Heart left ventricle (tissue), 16 donors: ENCODE measurements around the gene SLC4A2. TPM values are rescaled to one million over a fixed set of nuclear protein-coding genes. Genes with fewer than 3 reads are reported as not detected.

ENCODE experiments used
- ATAC-seq, 4 donors: fragments of 200-7000 bp; cut with Tn5 transposase; one replicate each; pipeline ENCODE4 v1.9.1; 2020 to 2022; ENCODE audit warnings: moderate library complexity in 4 of 4, mild to moderate bottlenecking in 3 of 4, moderate number of reproducible peaks in 1 of 4
- DNase-seq, 5 donors: peaks; one replicate each; pipeline ENCODE4 v3.0.0-alpha.2; 2020
- H3K27ac ChIP-seq, 12 donors: fragments of 200-600 bp; sonication (generic) in 4 of 12; one replicate each; pipeline versions ENCODE4 v1.5.0 to v1.8.0; 2016 to 2022; ENCODE audit warnings: mild to moderate bottlenecking in 2 of 12
- H3K27me3 ChIP-seq, 9 donors: fragments of 200-600 bp; sonication (generic) in 2 of 9; one replicate each; pipeline versions ENCODE4 v1.5.1 to v1.8.0; 2016 to 2022; ENCODE audit warnings: mild to moderate bottlenecking in 3 of 9
- H3K36me3 ChIP-seq, 9 donors: fragments of 200-600 bp; sonication (generic) in 2 of 9; one replicate each; pipeline versions ENCODE4 v1.5.0 to v1.8.0; 2018 to 2022; ENCODE audit warnings: mild to moderate bottlenecking in 2 of 9
- H3K4me1 ChIP-seq, 12 donors: fragments of 200-600 bp; sonication (generic) in 4 of 12; one replicate each; pipeline versions ENCODE4 v1.5.0 to v1.8.0; 2016 to 2022; ENCODE audit warnings: mild to moderate bottlenecking in 3 of 12
- H3K4me3 ChIP-seq, 12 donors: fragments of 200-600 bp; sonication (generic) in 4 of 12; one replicate each; pipeline versions ENCODE4 v1.5.0 to v1.8.0; 2017 to 2022; ENCODE audit warnings: mild to moderate bottlenecking in 9 of 12, moderate library complexity in 4 of 12
- H3K9me3 ChIP-seq, 12 donors: fragments of 200-600 bp; sonication (generic) in 4 of 12; one replicate each; pipeline versions ENCODE4 v1.5.0 to v1.8.0; 2016 to 2022; ENCODE audit warnings: mild to moderate bottlenecking in 1 of 12
- CTCF ChIP-seq, 12 donors: fragments of 200-600 bp; sonication (generic) in 4 of 12; IDR thresholded peaks; one replicate each; pipeline versions ENCODE4 v1.5.0 to v1.8.0; 2018 to 2022; ENCODE audit warnings: antibody characterized with exemption in 12 of 12, mild to moderate bottlenecking in 5 of 12
- POLR2A ChIP-seq, 2 donors: fragments of 450-650 bp; IDR thresholded peaks; one replicate each; pipeline ENCODE4 v1.6.1; 2017; ENCODE audit warnings: antibody characterized with exemption in 2 of 2, mild to moderate bottlenecking in 2 of 2, moderate library complexity in 2 of 2
- whole genome bisulfite sequencing, 4 donors: extraction: QIAGEN DNeasy Blood & Tissue Kit in 2 of 4; methylation state at CpG; one replicate each; pipeline versions ENCODE4 v1.1.5 to v1.1.7; 2013 to 2018; 5-methylcytosine and 5-hydroxymethylcytosine counted together
- intact Hi-C, 10 donors: fragments of 100-400 bp; cut with DNase I; formaldehyde crosslinking; loops; one replicate each; pipeline versions ENCODE4 v1.11.1 to v1.14.2; 2022
- polyA plus RNA-seq, 2 donors: library from polyadenylated mRNA; stranded (reverse); fragments of 200-250 nt; gene quantifications; one replicate each; pipeline ENCODE4 v1.2.3, GENCODE V29; 2013
- total RNA-seq, 9 donors: library from RNA; depleted of rRNA in 2 of 9; stranded (reverse); fragments of >200 nt in 2 of 9; fragmentation: NEBNext Ultra II Directional in 3 of 9; extraction: Animal tissue kit (Norgen Biotek cat#: 25700) in 3 of 9; gene quantifications; one replicate each; pipeline versions ENCODE4 v1.1.0 to v1.2.4, GENCODE V29; 2016 to 2023
- donor health status: ischemic (EF 13 %, LVEDD 7.1; RV severe dilation, severe dysfunction).
- donor health status: healthy with polysubstance abuse.
- donor health status: DM: no; HTN: yes; CAD: no.
- donor health status: DM: no; HTN: no; CAD: no.
- donor health status: ischemic (EF 25% LVEDD 6.9; RV normal size, moderate dysfunction).
- donor health status: ischemic (EF 25% LVEDD 5.7; RV mildly dilated, moderate dysfunction).
- donor health status: healthy.
- donor health status: DM: yes; HTN: yes; CAD: no.
- donor health status: ischemic (EF 35%, LVEDD 5.7; RV mildly dilated, moderate dysfunction).
- donor health status: nonischemic (EF 11% LVEDD 7.7; RV severe dilation, severe dysfunction).
- donor health status: DM: yes; HTN: yes; CAD: no.
- donor health status: PGD.
- donor health status: ischemic (EF 29% LVEDD 5.4; RV normal size, mild dysfunction).
- donor health status: nonischemic (EF 23%, LVEDD 6.1; RV moderate dilation, normal function).

The SLC4A2 gene
- total and polyA plus RNA-seq, 11 donors = 44.1 to 113 (median 68.3) TPM

- intact Hi-C loops = loop anchor here in 1 of 10 donors (2.0 kb wide), 1 partner anchor 24 kb away; the partner anchor contains the start of gene SLC4A2
- TF ChIP-seq CTCF (IDR thresholded peaks at IDR 0.05) (no peak), POLR2A (IDR thresholded peaks at IDR 0.05) (no peak)
- Histone ChIP-seq H3K27ac (peak overlapping the region; percentile 78 to 99 (median 94)), H3K27me3 (no peaks in the 10 kb centered on the region), H3K36me3 (peaks cover 0 to under 1% (median 0%) of the 10 kb centered on the region in 9 donors), H3K9me3 (no peaks in the 10 kb centered on the region), H3K4me3 (peak overlapping the region; percentile 72 to 99 (median 92)), H3K4me1 (peaks cover 20 to 73% (median 57%) of the 10 kb centered on the region in 12 donors)
- DNase-seq (peak in 1 of 5 donors; percentile 63), ATAC-seq (no peak)
- WGBS, 4 donors = 47 to 58% (median 55%) methylated on average over 26 to 42 of the region's 42 CpGs
Observed at GRCh38 chr7:151082141-151083070, 23.0 kb downstream of the SLC4A2 start.

GRCh38 chr7:151083071-151083823 lies 23.9 kb downstream of the SLC4A2 start, which contains the start of gene TMUB1:
Gene TMUB1 (minus strand): TSS chr7:151083493. CDS start chr7:151082563, 930 bp downstream.
- intact Hi-C loops = loop anchor here in 1 of 10 donors (2.0 kb wide), 1 partner anchor 24 kb away; the partner anchor contains the start of gene SLC4A2
- TF ChIP-seq CTCF (IDR thresholded peaks at IDR 0.05) (no peak), POLR2A (IDR thresholded peaks at IDR 0.05) (peak in 1 of 2 donors; percentile 75)
- 1 to 2% (median 1%) methylated on average over 23 to 69 of the region's 69 CpGs for whole genome bisulfite sequencing, 4 donors

GRCh38 chr7:151083824-151084160 lies 24.4 kb downstream of the SLC4A2 start:
- H3K4me1 ChIP-seq = peaks cover 20 to 73% (median 57%) of the 10 kb centered on the region in 12 donors
- WGBS, 4 donors = 26 to 44% (median 30%) methylated on average over 2 to 3 of the region's 3 CpGs
- no peaks in the 10 kb centered on the region for H3K36me3 ChIP-seq
- H3K9me3 ChIP-seq = no peaks in the 10 kb centered on the region
- peak overlapping the region in 10 of 12 donors; percentile 78 to 99 (median 93) for H3K27ac ChIP-seq
- ATAC-seq = no peak
- TF ChIP-seq CTCF (IDR thresholded peaks at IDR 0.05) = no peak
- TF ChIP-seq POLR2A (IDR thresholded peaks at IDR 0.05) = no peak
- intact Hi-C loops = loop anchor here in 1 of 10 donors (2.0 kb wide), 1 partner anchor 25 kb away; the partner anchor contains the start of gene SLC4A2
- DNase-seq = no peak
- H3K27me3 ChIP-seq = no peaks in the 10 kb centered on the region
- peak overlapping the region; percentile 72 to 99 (median 90) for H3K4me3 ChIP-seq

More at GRCh38 chr7:151083071-151083823, 23.9 kb downstream of the SLC4A2 start, which contains the start of gene TMUB1:
- ATAC-seq (peak in 3 of 4 donors; percentile 15 to 37 (median 31)), DNase-seq (peak; percentile 80 to 93 (median 87))
- H3K4me3 ChIP-seq = peak within 1 kb of the TSS; percentile 72 to 99 (median 90)
- peak within 1 kb of the TSS; percentile 78 to 99 (median 94) for H3K27ac ChIP-seq
- H3K36me3 ChIP-seq = no peaks in the 10 kb centered on the region
- H3K27me3 ChIP-seq = no peaks in the 10 kb centered on the region
- H3K9me3 ChIP-seq = no peaks in the 10 kb centered on the region
- peaks cover 20 to 73% (median 57%) of the 10 kb centered on the region in 12 donors for H3K4me1 ChIP-seq
